GM12875 (cell line): ENCODE data around the gene CACUL1.

Experiments used
- H3K4me3 ChIP-seq: one replicate; pipeline ENCODE4 v1.5.1; 2011; ENCODE audit warnings: low read depth, low read length, control low read depth
- TF ChIP-seq, protein P1 (sequence below): IDR thresholded peaks from 2 replicates; pipeline ENCODE4 v1.5.1; 2011; ENCODE audit warnings: low read depth, mild to moderate bottlenecking, control low read depth, inconsistent platforms, low read length, moderate library complexity, borderline replicate concordance; ENCODE audit not compliant: insufficient read depth

CACUL1 gene

DNA sequence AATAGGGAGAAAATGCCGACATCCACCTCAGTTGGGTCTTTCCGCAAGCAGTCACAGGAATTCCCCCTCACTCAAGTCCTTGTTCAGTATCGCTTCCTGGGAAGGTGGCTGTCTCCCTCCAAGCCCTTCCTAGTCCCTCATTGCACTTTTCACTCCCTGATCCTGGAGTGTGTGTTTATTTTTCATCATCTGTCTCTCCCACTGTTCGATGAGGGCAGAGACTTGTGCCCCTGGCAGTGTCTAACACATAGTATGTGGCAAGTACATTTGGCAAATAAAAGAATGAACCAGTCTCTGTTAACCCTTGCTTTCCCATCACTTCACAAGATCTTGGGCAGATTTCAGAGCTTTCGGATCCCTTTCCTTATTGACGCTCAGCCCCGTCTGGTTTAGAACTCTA is 24.0 kb upstream of the CACUL1 start:
- no peak overlapping the region for H3K4me3 ChIP-seq
- TF ChIP-seq, protein P1, sequence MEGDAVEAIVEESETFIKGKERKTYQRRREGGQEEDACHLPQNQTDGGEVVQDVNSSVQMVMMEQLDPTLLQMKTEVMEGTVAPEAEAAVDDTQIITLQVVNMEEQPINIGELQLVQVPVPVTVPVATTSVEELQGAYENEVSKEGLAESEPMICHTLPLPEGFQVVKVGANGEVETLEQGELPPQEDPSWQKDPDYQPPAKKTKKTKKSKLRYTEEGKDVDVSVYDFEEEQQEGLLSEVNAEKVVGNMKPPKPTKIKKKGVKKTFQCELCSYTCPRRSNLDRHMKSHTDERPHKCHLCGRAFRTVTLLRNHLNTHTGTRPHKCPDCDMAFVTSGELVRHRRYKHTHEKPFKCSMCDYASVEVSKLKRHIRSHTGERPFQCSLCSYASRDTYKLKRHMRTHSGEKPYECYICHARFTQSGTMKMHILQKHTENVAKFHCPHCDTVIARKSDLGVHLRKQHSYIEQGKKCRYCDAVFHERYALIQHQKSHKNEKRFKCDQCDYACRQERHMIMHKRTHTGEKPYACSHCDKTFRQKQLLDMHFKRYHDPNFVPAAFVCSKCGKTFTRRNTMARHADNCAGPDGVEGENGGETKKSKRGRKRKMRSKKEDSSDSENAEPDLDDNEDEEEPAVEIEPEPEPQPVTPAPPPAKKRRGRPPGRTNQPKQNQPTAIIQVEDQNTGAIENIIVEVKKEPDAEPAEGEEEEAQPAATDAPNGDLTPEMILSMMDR, result no peak

DNA sequence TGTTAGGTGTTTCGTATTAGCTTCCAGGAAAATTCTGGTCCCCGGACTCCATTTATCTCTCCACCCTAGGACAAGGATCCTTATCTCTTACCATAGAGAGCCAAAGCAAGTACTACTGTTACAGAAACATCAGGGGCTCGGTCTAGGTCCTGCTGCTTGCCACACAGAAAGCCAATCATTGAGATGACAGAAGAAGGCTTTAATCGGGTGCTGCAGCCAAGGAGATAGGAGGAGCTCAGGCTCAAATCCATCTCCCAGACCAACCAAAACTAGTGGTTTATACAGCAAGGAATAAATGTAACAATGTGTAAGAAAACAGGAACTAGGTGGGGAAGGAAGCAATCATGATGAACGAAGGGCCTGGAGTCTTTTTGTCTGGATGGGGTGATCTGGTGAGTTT is 22.2 kb upstream of the CACUL1 start:
- no peak overlapping the region for H3K4me3 ChIP-seq
- TF ChIP-seq, protein P1, result no peak

DNA sequence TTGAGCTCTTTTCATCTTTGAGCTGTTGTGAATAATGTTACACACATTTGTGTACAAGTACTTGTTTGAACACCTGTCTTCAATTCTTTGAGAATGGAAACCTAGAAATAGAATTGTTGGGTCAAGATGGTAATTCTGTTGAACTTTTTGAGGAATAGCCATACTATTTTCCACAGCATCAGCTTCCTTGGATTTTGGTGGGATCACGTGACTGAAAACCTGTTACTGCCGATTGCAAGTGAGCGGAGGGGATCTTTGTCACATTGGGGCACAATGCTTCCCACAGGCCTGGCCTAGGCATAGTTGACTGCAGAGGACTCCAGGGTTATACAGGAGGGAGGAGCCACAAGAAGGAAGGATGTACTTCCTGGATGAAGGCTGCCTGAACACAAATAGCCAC is 21.3 kb upstream of the CACUL1 start:
- H3K4me3 ChIP-seq, result no peak overlapping the region
- TF ChIP-seq, protein P1, result no peak

DNA sequence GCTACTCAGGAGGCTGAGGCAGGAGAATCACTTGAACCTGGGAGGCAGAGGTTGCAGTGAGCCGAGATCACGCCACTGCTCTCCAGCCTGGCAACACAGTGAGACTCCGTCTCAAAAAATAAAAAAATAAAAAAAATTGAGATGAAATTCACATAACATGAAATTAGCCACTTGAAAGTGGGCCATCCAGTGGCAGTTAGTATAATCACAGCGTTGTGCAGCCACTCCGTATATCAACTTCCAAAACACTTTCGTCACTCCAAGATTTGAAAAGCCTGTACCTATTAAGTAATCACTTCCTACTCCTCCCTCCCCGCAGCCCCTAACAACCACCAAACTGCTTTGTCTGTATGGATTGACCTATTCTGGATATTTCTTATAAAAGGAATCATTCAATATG is 20.7 kb upstream of the CACUL1 start:
- TF ChIP-seq, protein P1, result no peak
- no peak overlapping the region for H3K4me3 ChIP-seq

DNA sequence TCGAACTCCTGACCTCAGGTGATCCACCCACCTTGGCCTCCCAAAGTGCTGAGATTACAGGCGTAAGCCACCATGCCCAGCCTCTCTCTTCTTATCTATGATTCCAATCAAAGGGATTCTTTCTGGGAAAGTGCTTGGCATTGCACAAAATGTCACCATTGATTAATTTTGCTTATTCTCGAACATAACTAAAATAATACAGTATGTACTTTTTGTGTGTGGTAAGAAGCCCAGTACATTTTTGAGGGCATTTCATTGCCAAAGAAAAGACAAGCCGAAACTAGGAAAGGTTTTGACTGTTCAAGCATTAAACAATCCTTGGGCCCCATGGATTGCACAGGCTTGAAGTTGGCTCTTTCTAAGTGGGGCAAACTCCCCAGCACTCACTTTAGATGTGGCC is 18.3 kb upstream of the CACUL1 start:
- H3K4me3 ChIP-seq, result no peak overlapping the region
- TF ChIP-seq, protein P1, result no peak

DNA sequence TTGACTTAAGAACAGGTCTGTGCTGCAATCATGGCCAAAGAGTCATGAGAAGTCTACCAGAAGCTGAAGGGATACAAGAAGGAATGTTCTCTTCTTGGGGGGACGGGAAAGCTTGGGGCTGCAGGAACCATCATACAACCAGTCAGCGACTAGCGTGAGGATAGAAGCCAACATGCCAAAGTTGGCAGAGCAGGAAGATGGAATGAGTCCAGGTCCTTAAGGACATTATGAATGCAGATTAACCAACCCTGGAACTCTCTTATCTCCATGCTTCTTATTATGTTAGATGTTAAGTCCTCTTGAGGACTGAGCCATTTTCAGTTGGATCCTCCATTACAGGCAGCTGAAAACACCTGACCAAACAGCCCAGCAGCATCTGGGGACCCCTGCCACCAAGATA is 17.2 kb upstream of the CACUL1 start:
- no peak overlapping the region for H3K4me3 ChIP-seq
- TF ChIP-seq, protein P1, result no peak

DNA sequence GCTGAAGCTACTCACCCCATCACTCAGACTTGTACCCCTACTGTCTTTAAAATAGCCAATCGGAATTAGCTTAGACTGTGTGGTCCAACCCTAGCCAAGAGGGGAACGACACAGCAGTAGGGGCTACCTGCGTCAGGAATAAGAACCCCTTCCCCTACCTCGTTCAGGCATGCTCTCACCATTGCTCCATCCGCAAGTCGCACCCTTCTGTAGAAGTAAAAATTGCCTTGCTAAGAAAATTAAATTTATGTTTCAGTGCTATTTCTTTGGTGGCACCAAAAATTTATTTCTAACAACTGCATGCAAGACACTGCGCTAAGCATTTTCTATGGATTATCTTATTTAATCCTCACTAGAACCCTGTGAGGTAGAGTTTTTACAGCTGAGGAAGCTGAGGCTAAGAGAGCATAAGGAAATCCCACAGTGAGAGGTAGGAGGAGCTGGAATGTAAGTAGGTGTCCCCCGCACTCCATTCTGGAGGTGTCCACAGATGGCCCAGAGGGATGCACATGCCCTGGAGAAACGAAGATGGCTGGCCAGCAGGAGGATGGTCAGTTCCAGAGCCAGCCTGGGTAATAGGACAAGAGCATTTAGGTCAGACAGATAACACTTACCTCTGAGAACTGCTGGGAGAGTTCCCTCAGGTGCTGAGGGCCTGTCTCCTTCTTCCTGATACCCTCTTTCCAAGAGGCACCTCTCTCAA is 15.3 kb upstream of the CACUL1 start:
- H3K4me3 ChIP-seq, result no peak overlapping the region
- TF ChIP-seq, protein P1, result no peak
